CD4-positive, alpha-beta T cell treated with Interleukin-6 for 4 hours (primary cell): ENCODE data around the gene ALDH1B1.

Experiments used
- DNase-seq: peaks from one replicate; pipeline ENCODE4 v3.0.0-alpha.2; 2020; ENCODE audit warnings: mixed read lengths

The ALDH1B1 gene

DNA sequence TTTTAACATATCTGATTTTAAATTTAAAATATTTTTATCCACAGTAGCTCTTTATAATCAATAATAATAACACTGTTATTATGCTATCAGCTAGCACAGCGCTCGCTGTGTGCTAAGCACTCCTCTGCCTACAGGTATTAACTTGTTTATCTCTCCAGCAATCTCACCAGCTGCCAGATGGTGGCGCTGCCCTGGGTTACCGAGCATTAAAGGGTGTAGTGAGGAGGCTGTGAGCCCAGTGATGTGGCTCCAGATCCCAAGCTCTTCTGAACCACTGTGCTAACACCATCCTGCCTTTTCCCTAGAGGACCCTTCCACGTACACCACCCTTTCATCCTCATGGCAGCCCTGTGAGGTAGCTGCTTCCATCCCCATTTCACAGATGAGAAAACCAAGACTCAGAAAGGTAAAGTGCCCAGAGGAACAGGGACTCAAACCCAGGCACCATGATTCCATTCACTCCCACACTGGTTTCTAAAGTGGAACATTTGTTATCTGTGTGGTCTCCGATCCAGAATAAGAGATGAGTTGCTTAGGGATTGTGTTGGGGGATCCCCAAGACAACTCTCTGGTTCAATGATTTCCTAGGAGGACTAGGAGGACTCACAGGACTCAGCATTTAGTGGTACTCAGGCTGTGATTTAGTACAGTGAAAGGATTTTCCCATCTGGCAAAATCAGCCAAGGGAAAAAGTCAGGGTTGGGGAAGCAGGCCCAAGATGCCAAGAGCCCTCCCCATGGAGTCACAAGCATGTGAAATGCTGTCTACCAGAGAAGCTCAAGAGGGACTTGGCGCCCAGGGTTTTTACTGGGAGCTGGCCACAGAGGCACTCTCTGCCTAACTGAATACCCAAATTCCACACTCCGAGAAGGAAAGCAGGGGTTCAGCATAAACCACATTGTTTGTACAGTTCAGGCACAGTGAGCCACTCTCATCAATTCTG, 24.8 kb downstream of the ALDH1B1 start:
- DNase-seq, result peak; percentile 28

GRCh38 chr9:38418366-38418765, 25.9 kb downstream of the ALDH1B1 start:
- no peak for DNase-seq

DNA sequence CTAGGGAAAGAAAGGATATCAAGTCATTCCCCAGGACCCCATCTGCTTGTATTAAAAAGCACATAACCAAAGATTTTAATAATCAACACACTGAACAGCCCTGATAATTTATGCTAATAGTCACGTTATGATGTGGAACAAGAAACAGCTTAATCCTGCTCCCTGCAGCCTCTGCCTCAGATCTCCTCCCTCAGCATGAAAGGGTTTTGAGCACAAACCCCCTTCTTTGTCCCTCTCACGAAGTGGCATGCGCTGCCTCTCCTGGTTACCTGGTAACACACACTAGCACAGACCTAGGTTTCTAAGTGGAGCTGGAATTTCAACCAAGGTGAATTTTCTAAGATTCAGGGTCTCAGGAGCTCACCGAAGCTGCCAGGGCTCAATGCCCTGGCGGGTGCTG, 26.7 kb downstream of the ALDH1B1 start:
- no peak for DNase-seq

GRCh38 chr9:38421498-38422211, 29.2 kb downstream of the ALDH1B1 start:
- DNase-seq, result no peak

DNA sequence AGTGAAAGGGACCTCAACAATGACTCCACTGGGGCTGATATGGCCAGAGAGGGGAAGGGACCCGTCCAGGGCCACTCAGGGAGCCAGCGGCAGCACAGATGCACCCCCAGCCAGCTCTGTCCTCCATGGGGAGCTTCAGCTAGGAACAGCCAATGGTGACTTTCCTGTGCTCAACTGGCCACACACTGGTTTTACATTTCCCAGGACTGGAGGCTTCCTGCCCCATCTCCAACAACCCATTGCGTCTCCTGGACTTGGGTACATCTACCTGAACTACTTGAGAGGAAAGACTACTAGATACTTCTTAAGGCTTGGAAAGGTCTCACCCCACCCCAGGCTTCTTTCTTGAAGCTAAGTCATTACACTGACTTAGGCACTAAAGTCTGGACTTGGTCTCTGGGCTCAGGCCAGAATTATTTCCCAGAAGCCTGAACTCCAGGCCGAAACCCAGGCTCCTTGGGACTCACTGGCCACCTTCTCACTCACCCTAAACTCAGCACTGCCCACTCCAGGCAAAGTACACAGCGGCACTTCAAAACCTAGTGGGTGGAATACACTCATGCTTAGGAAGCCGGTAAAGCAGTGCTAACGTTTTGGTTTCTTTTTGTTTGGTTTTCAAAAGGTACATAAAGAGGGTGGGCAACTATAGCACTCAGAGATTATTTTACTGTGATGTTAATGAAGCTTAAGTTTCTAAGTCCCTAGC, 30.2 kb downstream of the ALDH1B1 start:
- DNase-seq, result no peak

DNA sequence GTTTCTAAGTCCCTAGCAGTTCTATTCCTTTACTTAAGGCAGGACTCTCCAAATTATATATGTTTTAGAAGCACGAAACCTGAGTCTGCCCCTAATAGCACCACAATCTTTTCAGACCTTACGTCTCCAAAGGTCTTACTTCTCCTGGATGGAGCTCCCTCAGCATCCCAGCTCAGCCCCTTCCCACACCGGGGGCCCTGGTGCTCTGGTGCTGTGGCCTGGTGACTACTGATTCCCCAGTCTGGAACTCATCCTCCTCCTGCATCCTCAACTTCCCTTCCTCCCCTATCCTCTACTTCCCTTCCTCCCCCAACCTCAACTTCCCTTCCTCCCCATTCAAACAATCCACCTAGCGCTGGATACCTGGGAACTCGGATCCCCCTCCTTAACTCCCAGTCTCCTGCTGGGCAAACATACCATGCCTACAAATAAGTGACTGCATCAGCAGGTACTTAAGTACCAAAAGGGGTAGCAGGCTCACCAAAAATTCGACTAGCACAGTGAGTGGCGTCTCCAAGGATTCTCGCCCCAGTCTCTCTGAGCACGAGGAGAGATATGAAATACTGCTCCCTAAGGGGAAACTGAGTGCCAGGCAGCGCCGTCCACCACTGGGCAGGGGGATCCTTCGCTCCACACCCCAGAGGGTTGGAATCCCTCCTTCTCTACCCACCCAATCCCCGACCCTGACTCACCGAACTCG, 30.9 kb downstream of the ALDH1B1 start:
- no peak for DNase-seq

DNA sequence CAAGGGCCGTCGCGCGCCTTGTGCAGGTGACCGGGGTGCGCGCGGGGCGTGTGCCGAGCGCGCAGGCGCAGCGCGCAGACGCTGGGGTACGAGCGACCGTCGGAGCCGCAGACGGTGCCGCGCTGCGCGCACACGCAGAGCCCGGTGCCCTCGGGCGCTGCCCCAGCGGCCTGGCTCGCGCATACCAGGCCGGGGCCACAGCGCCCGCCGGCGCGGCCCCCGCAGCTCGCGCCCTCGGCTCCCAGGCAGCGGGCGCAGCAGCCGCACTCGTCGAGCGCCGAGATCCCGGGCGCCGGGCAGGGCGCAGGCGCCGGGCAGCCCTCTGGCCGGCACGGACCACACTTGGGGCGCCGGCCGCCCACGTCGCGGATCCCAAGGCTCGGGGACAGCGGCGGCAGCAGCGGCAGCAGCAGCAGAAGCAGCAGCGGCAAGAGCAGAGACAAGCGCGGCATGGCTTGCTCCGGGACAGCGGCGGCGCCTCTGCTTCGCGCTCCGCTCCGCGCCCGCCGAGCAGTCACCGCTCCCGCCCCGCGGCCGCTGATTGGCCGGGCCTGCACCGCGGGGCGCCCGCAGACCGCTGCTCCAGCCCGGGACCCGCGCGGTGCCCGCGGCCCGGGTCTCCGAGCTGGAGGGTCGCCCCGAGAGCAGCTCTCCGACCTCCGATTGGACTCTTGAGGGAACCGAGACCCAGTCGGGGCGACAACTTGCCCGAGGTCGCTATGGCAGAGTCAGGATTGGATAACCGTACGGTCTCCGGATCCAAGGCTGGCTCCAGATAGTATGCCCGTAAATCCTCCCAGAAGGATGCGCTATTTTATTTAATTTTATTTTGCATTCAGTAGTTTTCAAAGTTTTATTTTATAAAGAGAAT, 31.7 kb downstream of the ALDH1B1 start, which contains the start of gene IGFBPL1:
IGFBPL1 (minus strand) TSS at position 482 of the 871 bp plus-strand sequence; CDS start at position 452, 30 bp downstream.
- DNase-seq, result no peak

DNA sequence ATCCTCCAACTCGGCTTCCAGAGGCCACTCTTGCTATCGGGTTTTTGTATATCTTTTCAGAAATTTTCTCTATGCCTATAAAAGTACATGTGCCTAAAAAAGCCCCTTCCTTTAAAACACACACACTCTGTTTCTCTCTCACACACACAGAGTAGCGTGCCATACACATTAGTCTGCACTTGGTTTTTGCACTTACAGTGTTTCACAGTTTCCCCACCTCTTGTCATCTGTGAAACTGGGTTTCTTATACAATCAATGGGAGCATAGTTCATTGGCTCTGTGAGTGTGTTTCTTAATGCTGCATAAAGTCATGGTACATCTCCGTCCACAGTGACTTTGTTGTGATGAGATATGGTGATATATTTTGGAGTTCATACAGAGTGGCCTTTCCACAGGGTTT, 32.4 kb downstream of the ALDH1B1 start:
- no peak for DNase-seq

- DNase-seq, result no peak
Observed at GRCh38 chr9:38428062-38428461, 35.6 kb downstream of the ALDH1B1 start.

- DNase-seq, result no peak
Observed at GRCh38 chr9:38431116-38431515, 38.6 kb downstream of the ALDH1B1 start.

GRCh38 chr9:38432922-38433510, 40.5 kb downstream of the ALDH1B1 start:
- DNase-seq, result no peak

GRCh38 chr9:38434365-38434764, 41.9 kb downstream of the ALDH1B1 start:
- DNase-seq, result no peak

- no peak for DNase-seq
Observed at GRCh38 chr9:38434853-38435252, 42.4 kb downstream of the ALDH1B1 start.

DNA sequence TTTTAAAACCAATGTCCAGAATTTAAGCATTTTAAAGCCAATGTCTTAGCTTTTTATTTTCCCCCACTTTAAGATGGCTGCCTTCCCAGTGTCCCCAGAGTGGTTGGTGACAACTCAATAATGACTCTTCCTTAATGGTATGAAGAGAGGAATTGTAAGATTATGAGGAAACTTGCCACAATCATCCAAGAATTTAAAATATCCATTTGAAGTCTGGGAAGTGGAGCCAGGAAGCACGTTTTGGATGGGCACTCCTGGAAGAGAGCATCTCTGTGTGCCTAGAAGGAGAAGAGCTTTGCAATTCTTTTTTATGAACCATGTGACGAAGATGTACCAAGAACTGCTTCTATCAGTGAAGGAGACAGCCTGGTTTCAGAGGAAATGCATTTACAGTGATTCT, 43.0 kb downstream of the ALDH1B1 start:
- DNase-seq, result no peak

GRCh38 chr9:38436708-38437107, 44.2 kb downstream of the ALDH1B1 start:
- DNase-seq, result no peak

- no peak for DNase-seq
Observed at GRCh38 chr9:38437193-38437823, 44.8 kb downstream of the ALDH1B1 start.

DNA sequence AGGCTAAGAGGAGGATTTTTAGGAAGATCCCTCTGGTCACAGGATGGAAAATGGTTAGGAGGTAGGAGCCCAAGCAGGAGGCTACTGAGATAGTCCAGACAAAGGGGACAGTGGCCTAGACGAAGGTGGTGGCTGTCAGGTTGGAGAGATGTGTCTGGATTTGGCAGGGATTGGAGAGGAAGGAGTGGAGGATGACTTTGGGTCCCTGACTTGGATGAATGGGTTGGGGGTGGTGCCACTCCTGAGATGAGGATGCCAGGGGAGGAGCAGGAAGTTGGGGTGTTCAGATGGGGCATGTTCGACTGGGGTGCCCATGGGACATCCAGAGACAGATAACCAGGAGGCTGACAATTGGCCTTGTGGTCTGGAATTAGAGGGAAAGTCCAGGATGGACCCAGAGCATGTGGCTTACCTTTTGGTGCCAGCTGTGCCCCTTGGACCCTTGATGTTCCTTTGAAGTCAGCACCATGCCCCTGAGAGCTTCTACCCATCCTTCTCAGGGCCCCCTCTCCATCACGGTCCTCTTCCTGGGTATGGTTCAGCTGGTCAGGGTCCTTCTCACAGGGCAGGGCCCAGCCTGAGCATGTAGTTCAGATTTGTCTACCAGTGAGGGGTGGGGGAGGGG, 46.9 kb downstream of the ALDH1B1 start:
- DNase-seq, result no peak

- DNase-seq, result no peak
Observed at GRCh38 chr9:38439916-38440301, 47.4 kb downstream of the ALDH1B1 start.

GRCh38 chr9:38440516-38440915, 48.0 kb downstream of the ALDH1B1 start:
- DNase-seq, result no peak
